ENCODE data around the gene LOXHD1. TPM values are rescaled to one million over a fixed set of nuclear protein-coding genes. Genes with fewer than 3 reads are reported as not detected.

The LOXHD1 gene
- total RNA-seq, 3 donors from 2014 or later (not counting 1 experiment from before 2014, with no cell fraction given), result 0.11 to 0.48 (median 0.14) TPM

DNA sequence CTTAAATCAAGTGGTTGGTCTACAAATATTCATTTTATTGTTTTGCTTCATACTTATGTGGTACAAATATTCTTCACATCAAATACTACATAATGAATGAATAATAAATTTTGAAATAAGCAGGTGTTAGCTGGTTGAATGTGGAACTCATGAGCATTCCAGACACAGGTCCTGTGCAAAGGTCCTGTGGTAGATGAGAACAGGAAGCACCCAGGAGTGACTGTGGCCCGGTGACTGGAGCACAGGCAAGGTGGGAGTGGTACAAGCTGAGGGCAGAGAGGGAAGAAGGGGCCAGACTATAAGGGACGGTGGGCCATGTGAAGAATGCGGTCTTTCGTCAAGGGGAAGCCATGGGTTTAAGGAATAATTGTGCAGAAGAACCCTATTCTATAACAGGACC, 26.2 kb upstream of the LOXHD1 start:
- H3K27me3 ChIP-seq (ENCODE audit: control insufficient read depth, insufficient read depth, low read length), result no peaks in the 10 kb centered on the region
- no peak overlapping the region for H3K4me3 ChIP-seq (ENCODE audit: low read length)
- H3K4me1 Mint-ChIP-seq, result no peaks in the 10 kb centered on the region
- no peaks in the 10 kb centered on the region for H3K4me1 ChIP-seq (ENCODE audit: control insufficient read depth, insufficient read depth, low read length)
- no peaks in the 10 kb centered on the region for H3K9me3 ChIP-seq (ENCODE audit: control insufficient read depth, insufficient read depth, low read length)
- intact Hi-C loops (cut with micrococcal nuclease), result no loop called here
- H3K27ac ChIP-seq (ENCODE audit: low read length), result no peak overlapping the region
- DNase-seq, result no peak
- H3K27me3 Mint-ChIP-seq (ENCODE audit: low read depth in 2 of 2), result peaks cover 0 to 11% of the 10 kb centered on the region in 2 donors
- TF ChIP-seq, protein P1, sequence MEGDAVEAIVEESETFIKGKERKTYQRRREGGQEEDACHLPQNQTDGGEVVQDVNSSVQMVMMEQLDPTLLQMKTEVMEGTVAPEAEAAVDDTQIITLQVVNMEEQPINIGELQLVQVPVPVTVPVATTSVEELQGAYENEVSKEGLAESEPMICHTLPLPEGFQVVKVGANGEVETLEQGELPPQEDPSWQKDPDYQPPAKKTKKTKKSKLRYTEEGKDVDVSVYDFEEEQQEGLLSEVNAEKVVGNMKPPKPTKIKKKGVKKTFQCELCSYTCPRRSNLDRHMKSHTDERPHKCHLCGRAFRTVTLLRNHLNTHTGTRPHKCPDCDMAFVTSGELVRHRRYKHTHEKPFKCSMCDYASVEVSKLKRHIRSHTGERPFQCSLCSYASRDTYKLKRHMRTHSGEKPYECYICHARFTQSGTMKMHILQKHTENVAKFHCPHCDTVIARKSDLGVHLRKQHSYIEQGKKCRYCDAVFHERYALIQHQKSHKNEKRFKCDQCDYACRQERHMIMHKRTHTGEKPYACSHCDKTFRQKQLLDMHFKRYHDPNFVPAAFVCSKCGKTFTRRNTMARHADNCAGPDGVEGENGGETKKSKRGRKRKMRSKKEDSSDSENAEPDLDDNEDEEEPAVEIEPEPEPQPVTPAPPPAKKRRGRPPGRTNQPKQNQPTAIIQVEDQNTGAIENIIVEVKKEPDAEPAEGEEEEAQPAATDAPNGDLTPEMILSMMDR (IDR thresholded peaks at IDR 0.05), result no peak
- no peaks in the 10 kb centered on the region for H3K9me3 Mint-ChIP-seq
- no peak overlapping the region for H3K4me3 Mint-ChIP-seq
- no peak overlapping the region for H3K27ac Mint-ChIP-seq
- H3K36me3 Mint-ChIP-seq, result no peaks in the 10 kb centered on the region
- ATAC-seq, result no peak
- 96% methylated on average over 3 of the region's 4 CpGs for WGBS (ENCODE audit: insufficient coverage)
- no peaks in the 10 kb centered on the region for H3K36me3 ChIP-seq (ENCODE audit: control insufficient read depth, insufficient read depth, low read length)

DNA sequence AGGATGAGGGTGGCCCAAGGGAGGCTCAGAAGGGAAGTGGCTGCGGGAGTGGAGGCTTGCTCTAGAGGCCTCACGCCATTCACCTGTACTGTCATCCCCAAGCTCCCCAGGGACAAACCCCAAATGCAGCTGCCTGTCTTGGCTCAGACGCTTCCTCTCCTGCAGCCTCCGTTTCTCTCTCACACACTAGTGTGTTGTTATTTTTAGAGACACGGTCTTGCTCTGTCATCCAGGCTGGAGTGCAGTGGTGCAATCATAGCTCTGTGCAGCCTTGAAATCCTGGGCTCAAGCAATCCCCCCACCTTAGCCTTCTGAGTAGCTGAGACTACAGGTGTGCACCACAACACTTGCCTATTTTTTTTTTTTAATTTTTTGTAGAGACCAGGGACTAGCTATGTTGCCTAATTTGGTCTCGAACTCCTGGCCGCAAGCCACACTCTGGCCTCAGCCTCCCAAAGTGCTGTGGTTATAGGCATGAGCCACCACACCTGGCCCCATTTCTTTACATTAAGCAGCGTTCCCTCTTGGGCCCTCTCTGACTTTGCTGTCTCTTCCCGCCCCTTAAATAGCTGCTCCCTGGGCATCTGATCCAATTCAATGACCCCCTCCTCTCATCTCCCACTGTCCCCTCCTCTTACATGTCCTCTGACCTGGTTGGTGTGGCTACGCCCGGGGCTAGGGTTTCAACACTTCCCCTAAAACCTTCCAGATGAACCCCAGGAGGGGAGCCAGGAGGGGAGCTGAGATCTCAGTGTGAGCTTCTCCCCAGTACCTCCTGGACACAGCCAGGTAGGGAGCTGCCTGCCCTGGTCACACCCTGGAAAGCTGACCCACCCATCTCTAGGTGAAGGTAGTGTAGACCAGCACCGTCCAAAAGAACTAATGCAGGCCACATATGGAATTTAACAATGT, 24.0 kb upstream of the LOXHD1 start:
- no peaks in the 10 kb centered on the region for H3K9me3 Mint-ChIP-seq
- ATAC-seq, result no peak
- H3K36me3 Mint-ChIP-seq, result no peaks in the 10 kb centered on the region
- Histone ChIP-seq H3K36me3 (ENCODE audit: control insufficient read depth, insufficient read depth, low read length) (no peaks in the 10 kb centered on the region), H3K27me3 (ENCODE audit: control insufficient read depth, insufficient read depth, low read length) (no peaks in the 10 kb centered on the region), H3K9me3 (ENCODE audit: control insufficient read depth, insufficient read depth, low read length) (no peaks in the 10 kb centered on the region), H3K27ac (ENCODE audit: low read length) (no peak overlapping the region), H3K4me3 (ENCODE audit: low read length) (no peak overlapping the region), H3K4me1 (ENCODE audit: control insufficient read depth, insufficient read depth, low read length) (no peaks in the 10 kb centered on the region)
- WGBS (ENCODE audit: insufficient coverage), result 73% methylated on average over 12 of the region's 12 CpGs
- H3K4me3 Mint-ChIP-seq, result no peak overlapping the region
- no peaks in the 10 kb centered on the region for H3K4me1 Mint-ChIP-seq
- no peak for DNase-seq
- intact Hi-C loops (cut with micrococcal nuclease), result no loop called here
- TF ChIP-seq, protein P1 (IDR thresholded peaks at IDR 0.05), result no peak
- H3K27me3 Mint-ChIP-seq (ENCODE audit: low read depth in 2 of 2), result peaks cover 4 to 11% of the 10 kb centered on the region in 2 donors
- H3K27ac Mint-ChIP-seq, result no peak overlapping the region

DNA sequence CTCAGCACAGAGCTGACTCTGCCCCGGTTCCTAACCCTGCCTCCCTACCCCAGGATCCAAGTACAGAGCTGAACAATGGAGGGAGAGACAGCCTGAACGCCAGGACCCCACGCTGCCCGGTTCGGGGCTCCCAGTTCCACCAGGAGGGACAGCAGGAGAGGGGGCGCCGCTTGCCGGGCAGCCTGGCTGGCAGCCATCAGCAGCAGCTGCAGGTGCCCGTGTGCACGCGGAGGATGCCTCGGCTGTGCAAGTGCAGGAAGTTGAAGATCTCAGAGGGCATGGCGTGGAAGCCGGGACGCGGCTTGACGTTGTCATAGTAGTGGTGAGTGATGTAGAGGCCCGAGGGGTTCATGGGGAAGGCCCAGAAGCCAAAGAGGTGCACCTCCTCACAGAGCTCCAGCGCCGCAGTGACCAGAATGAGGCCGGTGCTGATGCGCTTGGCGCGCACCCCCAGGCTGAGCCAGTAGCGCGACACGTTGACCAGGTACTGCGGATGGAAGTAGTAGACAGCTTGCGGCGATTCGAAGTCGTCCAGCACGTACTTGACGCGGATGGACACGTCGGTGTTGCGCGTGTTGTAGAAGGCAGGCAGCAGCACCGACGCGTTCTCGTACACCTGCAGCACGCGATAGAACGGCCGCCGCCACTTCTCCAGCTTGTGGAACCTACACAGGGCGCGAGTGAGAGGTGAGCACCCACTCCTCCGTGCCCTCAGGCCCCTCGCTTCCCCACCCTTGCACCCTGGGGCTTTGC, 23.0 kb upstream of the LOXHD1 start:
- no peaks in the 10 kb centered on the region for H3K9me3 ChIP-seq (ENCODE audit: control insufficient read depth, insufficient read depth, low read length)
- H3K27me3 Mint-ChIP-seq (ENCODE audit: low read depth in 2 of 2), result peaks cover 7 to 19% of the 10 kb centered on the region in 2 donors
- H3K4me3 Mint-ChIP-seq, result no peak overlapping the region
- H3K4me1 Mint-ChIP-seq, result no peaks in the 10 kb centered on the region
- H3K4me3 ChIP-seq (ENCODE audit: low read length), result no peak overlapping the region
- no peaks in the 10 kb centered on the region for H3K4me1 ChIP-seq (ENCODE audit: control insufficient read depth, insufficient read depth, low read length)
- intact Hi-C loops (cut with micrococcal nuclease), result no loop called here
- H3K27ac ChIP-seq (ENCODE audit: low read length), result no peak overlapping the region
- no peak for DNase-seq
- no peaks in the 10 kb centered on the region for H3K36me3 Mint-ChIP-seq
- ATAC-seq, result no peak
- TF ChIP-seq, protein P1 (IDR thresholded peaks at IDR 0.05), result no peak
- no peaks in the 10 kb centered on the region for H3K9me3 Mint-ChIP-seq
- no peaks in the 10 kb centered on the region for H3K27me3 ChIP-seq (ENCODE audit: control insufficient read depth, insufficient read depth, low read length)
- WGBS (ENCODE audit: insufficient coverage), result 94% methylated on average over 52 of the region's 52 CpGs
- H3K36me3 ChIP-seq (ENCODE audit: control insufficient read depth, insufficient read depth, low read length), result no peaks in the 10 kb centered on the region
- no peak overlapping the region for H3K27ac Mint-ChIP-seq
